ENCODE measurements around the gene SSMEM1. TPM values are rescaled to one million over a fixed set of nuclear protein-coding genes. Genes with fewer than 3 reads are reported as not detected.

SSMEM1 gene
- total RNA-seq, 2 donors from 2014 or later, result not detected

DNA sequence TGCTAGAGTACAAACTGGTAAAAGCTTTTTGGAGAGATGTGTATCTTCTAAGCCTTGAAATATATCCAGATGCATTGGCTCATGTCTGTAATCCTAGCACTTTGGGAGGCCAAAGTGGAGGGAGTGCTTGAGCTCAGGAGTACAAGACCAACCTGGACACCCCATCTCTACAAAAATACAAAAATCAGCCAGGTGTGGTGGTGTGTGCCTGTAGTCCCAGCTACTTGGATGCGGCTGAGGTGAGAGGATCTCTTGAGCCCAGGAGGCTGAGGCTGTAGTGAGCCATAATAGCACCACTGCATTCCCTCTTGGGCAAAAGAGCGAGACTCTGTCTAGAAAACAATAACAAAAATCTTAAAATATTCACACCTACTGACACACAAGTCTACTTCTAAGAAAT is 28.0 kb upstream of the SSMEM1 start:
- no peak for DNase-seq
- Histone ChIP-seq H3K36me3 (ENCODE audit: control insufficient read depth, insufficient read depth, low read length) (peaks cover 77% of the 10 kb centered on the region), H3K4me3 (ENCODE audit: low read length) (no peak overlapping the region), H3K4me1 (ENCODE audit: control insufficient read depth, insufficient read depth, low read length) (no peaks in the 10 kb centered on the region), H3K27me3 (ENCODE audit: control insufficient read depth, insufficient read depth, low read length, poor library complexity, severe bottlenecking) (no peaks in the 10 kb centered on the region), H3K9me3 (ENCODE audit: control insufficient read depth, low read length) (no peaks in the 10 kb centered on the region), H3K27ac (ENCODE audit: low read depth, low read length) (no peak overlapping the region), H3K9ac (ENCODE audit: extremely low read depth, low read length, poor library complexity, severe bottlenecking) (no peak overlapping the region)
- Mint-ChIP-seq H3K9me3 (no peaks in the 10 kb centered on the region), H3K36me3 (ENCODE audit: low read depth) (peaks cover 64% of the 10 kb centered on the region), H3K27me3 (ENCODE audit: insufficient read depth) (no peaks in the 10 kb centered on the region), H3K4me1 (no peaks in the 10 kb centered on the region), H3K27ac (no peak overlapping the region), H3K4me3 (no peak overlapping the region)
- TF ChIP-seq, protein P1, sequence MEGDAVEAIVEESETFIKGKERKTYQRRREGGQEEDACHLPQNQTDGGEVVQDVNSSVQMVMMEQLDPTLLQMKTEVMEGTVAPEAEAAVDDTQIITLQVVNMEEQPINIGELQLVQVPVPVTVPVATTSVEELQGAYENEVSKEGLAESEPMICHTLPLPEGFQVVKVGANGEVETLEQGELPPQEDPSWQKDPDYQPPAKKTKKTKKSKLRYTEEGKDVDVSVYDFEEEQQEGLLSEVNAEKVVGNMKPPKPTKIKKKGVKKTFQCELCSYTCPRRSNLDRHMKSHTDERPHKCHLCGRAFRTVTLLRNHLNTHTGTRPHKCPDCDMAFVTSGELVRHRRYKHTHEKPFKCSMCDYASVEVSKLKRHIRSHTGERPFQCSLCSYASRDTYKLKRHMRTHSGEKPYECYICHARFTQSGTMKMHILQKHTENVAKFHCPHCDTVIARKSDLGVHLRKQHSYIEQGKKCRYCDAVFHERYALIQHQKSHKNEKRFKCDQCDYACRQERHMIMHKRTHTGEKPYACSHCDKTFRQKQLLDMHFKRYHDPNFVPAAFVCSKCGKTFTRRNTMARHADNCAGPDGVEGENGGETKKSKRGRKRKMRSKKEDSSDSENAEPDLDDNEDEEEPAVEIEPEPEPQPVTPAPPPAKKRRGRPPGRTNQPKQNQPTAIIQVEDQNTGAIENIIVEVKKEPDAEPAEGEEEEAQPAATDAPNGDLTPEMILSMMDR (conservative IDR thresholded peaks at IDR 0.05), result no peak
- 98 to 100% methylated on average over 1 to 2 of the region's 2 CpGs for WGBS, 2 experiments (ENCODE audit: insufficient coverage in 1 of 2, insufficient read length in 1 of 2)

DNA sequence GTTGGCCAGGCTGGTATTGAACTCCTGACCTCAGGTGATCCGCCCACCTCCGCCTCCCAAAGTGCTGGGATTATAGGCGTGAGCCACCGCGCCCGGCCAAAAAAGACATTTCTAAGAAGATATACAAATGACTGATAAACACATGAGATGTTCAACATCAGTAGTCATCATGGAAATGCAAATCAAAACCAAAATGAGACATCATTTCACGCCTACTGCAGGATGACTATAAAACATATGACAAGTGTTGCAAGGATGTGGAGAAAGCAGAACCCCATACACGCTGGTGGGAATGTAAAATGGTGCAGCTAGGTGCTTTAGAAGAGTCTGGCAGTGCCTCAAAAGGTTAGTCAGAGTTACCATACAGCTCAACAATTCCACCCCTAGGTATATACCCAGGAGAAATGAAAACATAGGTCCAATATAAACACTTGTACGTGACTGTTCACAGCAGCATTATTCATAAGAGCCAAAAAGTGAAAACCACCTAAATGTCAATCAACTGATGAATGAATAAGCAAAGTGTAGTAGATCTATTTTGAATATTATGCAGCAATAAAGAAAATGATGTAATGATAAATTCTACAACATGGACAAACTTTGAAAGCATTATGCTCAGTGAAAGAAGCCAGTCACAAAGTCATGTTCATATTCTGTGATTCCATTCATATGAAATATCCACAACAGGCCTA is 26.9 kb upstream of the SSMEM1 start:
- 93 to 95% methylated on average over 8 to 9 of the region's 9 CpGs for WGBS, 2 experiments (ENCODE audit: insufficient coverage in 1 of 2, insufficient read length in 1 of 2)
- Histone ChIP-seq H3K27ac (ENCODE audit: low read depth, low read length) (no peak overlapping the region), H3K4me1 (ENCODE audit: control insufficient read depth, insufficient read depth, low read length) (no peaks in the 10 kb centered on the region), H3K27me3 (ENCODE audit: control insufficient read depth, insufficient read depth, low read length, poor library complexity, severe bottlenecking) (no peaks in the 10 kb centered on the region), H3K36me3 (ENCODE audit: control insufficient read depth, insufficient read depth, low read length) (peaks cover 76% of the 10 kb centered on the region), H3K4me3 (ENCODE audit: low read length) (no peak overlapping the region), H3K9ac (ENCODE audit: extremely low read depth, low read length, poor library complexity, severe bottlenecking) (no peak overlapping the region), H3K9me3 (ENCODE audit: control insufficient read depth, low read length) (no peaks in the 10 kb centered on the region)
- Mint-ChIP-seq H3K4me1 (no peaks in the 10 kb centered on the region), H3K36me3 (ENCODE audit: low read depth) (peaks cover 63% of the 10 kb centered on the region), H3K27ac (no peak overlapping the region), H3K9me3 (no peaks in the 10 kb centered on the region), H3K27me3 (ENCODE audit: insufficient read depth) (no peaks in the 10 kb centered on the region), H3K4me3 (no peak overlapping the region)
- TF ChIP-seq, protein P1 (conservative IDR thresholded peaks at IDR 0.05), result no peak
- no peak for DNase-seq

DNA sequence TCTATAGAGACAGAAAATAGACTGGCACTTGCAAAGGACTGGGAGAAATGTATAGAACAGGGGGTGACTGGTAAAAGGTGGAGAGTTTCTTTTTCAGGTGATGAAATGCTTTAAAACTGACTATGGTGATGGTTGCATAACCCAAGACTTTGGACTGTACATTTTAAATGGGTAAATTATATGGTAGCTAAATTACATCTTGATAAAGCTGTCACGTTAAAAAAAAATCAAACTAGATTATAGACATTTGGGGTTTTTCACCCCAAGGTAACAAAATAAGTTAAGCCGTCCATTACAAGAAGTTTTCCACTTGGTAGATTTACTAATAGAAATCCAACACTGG is 26.4 kb upstream of the SSMEM1 start:
- H3K27ac Mint-ChIP-seq, result no peak overlapping the region
- DNase-seq, result no peak
- Histone ChIP-seq H3K27ac (ENCODE audit: low read depth, low read length) (no peak overlapping the region), H3K9ac (ENCODE audit: extremely low read depth, low read length, poor library complexity, severe bottlenecking) (no peak overlapping the region), H3K27me3 (ENCODE audit: control insufficient read depth, insufficient read depth, low read length, poor library complexity, severe bottlenecking) (no peaks in the 10 kb centered on the region), H3K4me1 (ENCODE audit: control insufficient read depth, insufficient read depth, low read length) (no peaks in the 10 kb centered on the region), H3K36me3 (ENCODE audit: control insufficient read depth, insufficient read depth, low read length) (peaks cover 76% of the 10 kb centered on the region), H3K4me3 (ENCODE audit: low read length) (no peak overlapping the region), H3K9me3 (ENCODE audit: control insufficient read depth, low read length) (no peaks in the 10 kb centered on the region)
- H3K36me3 Mint-ChIP-seq (ENCODE audit: low read depth), result peaks cover 63% of the 10 kb centered on the region
- H3K4me1 Mint-ChIP-seq, result no peaks in the 10 kb centered on the region
- no peaks in the 10 kb centered on the region for H3K9me3 Mint-ChIP-seq
- no peak overlapping the region for H3K4me3 Mint-ChIP-seq
- TF ChIP-seq, protein P1 (conservative IDR thresholded peaks at IDR 0.05), result no peak
- WGBS, 2 experiments (ENCODE audit: insufficient coverage in 1 of 2, insufficient read length in 1 of 2), result 92 to 99% methylated on average over 2 of the region's 2 CpGs
- H3K27me3 Mint-ChIP-seq (ENCODE audit: insufficient read depth), result no peaks in the 10 kb centered on the region

All from endodermal cell (in vitro differentiated cells).